NB4 (cell line): ENCODE results near the gene SLC22A31.

Source experiments
- DNase-seq: peaks from one replicate; pipeline ENCODE4 v3.0.0; 2010; ENCODE audit warnings: low read depth
- H3K4me3 ChIP-seq: one replicate; pipeline ENCODE4 v1.5.1; 2011; ENCODE audit warnings: mild to moderate bottlenecking, low read depth, low read length, moderate library complexity
- CTCF ChIP-seq: IDR thresholded peaks from one replicate; pipeline ENCODE4 v1.5.1; 2012; ENCODE audit warnings: low read depth, low read length
- MAX ChIP-seq: IDR thresholded peaks from 2 replicates; pipeline ENCODE4 v1.6.1; 2011; ENCODE audit warnings: low read depth, low read length
- MYC ChIP-seq: IDR thresholded peaks from 2 replicates; pipeline ENCODE4 v1.6.1; 2011; ENCODE audit warnings: low read depth, low read length
- POLR2A ChIP-seq: IDR thresholded peaks from 2 replicates; pipeline ENCODE4 v1.6.1; 2011; ENCODE audit warnings: mild to moderate bottlenecking; ENCODE audit not compliant: insufficient read length; ENCODE audit errors: extremely low read depth

Gene SLC22A31

GRCh38 chr16:89243664-89244063, 43.3 kb upstream of the SLC22A31 start:
- DNase-seq = no peak
- H3K4me3 ChIP-seq = no peak overlapping the region
- no peak for TF ChIP-seq MAX
- no peak for TF ChIP-seq POLR2A
- no peak for TF ChIP-seq CTCF
- TF ChIP-seq MYC = no peak

- no peak for TF ChIP-seq POLR2A
- TF ChIP-seq MYC = no peak
- no peak for TF ChIP-seq CTCF
- TF ChIP-seq MAX = no peak
- no peak for DNase-seq
- no peak overlapping the region for H3K4me3 ChIP-seq
Measured at GRCh38 chr16:89242795-89243200, 42.5 kb upstream of the SLC22A31 start.

GRCh38 chr16:89241187-89242007, 41.1 kb upstream of the SLC22A31 start:
- peak; percentile 93 for DNase-seq
- TF ChIP-seq MYC (no peak; the same call in 1 of the 2 replicates), MAX (peak; percentile 27; the same call in 1 of the 2 replicates), POLR2A (peak; percentile 90), CTCF (no peak)
- peak overlapping the region; percentile 72 for H3K4me3 ChIP-seq

GRCh38 chr16:89237733-89238132, 37.4 kb upstream of the SLC22A31 start:
- TF ChIP-seq CTCF (no peak), POLR2A (no peak), MAX (no peak)
- DNase-seq = no peak
- no peak overlapping the region for H3K4me3 ChIP-seq

GRCh38 chr16:89233678-89234490, 33.5 kb upstream of the SLC22A31 start:
- no peak for DNase-seq
- no peak for TF ChIP-seq MAX
- TF ChIP-seq POLR2A = no peak
- TF ChIP-seq MYC = no peak
- no peak for TF ChIP-seq CTCF

More at GRCh38 chr16:89233678-89234490, 33.5 kb upstream of the SLC22A31 start:
- H3K4me3 ChIP-seq = no peak overlapping the region
